GM19351 (cell line): ENCODE data around the gene LRP6.

Experiments
- ATAC-seq: cut with Tn5 transposase; IDR thresholded peaks from one replicate; pipeline ENCODE4 v1.9.1; 2021; ENCODE audit warnings: mild to moderate bottlenecking, moderate library complexity; ENCODE audit not compliant: unreplicated experiment

LRP6 gene

DNA sequence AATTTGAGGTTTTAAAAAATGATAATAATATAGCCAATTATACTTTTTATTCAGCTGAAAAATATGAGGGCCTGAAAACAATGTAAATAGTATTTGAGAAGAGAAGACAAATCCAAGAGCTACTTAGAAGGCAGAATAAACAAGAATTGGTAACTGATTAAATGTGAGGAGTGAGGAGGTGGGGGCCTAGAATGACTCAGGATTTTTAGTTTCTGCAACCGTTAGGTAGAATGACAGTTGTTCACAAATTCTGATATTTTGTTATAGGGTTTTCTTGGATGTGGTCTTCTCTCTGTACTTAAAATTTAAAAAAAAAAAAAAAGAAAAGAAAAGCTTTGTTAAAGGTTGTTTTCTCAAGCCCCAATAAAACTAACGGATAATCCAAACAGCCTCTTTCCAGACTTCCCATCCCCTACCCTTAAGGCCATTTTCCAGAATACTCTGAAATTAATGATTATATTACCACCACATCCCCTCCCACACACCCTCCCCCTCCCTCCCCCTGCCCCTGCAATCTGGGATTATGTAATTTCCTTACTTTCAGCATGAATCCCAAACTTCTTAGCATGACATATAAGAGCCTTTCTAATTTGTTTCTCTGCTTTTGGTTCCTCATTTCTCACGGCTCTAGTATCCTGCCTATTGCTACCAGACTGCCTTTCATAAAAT, 50.4 kb downstream of the LRP6 start:
- no peak for ATAC-seq

DNA sequence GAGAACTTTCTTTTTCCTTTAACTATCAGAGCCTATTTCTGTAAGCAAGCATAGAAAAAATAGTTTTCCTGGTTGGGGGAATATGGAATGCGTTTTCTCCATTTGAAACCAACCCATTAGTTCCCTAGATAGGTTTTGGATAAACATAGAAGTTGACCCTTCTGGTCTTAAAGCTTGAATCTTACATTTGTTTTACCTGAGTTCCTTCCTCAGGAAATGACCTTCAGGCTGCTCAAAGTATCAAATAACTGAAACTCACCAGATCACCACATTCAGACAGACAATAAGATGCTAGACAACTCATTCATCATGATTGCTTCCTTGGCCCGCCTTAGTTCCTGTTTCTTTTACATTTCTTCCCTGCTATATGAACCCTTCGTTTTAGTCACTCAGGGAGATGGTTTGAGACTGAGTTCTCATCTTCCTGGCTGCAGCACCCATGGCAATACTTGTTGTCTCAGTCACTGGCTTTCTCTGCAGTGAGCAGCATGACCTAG, 52.2 kb downstream of the LRP6 start:
- no peak for ATAC-seq

DNA sequence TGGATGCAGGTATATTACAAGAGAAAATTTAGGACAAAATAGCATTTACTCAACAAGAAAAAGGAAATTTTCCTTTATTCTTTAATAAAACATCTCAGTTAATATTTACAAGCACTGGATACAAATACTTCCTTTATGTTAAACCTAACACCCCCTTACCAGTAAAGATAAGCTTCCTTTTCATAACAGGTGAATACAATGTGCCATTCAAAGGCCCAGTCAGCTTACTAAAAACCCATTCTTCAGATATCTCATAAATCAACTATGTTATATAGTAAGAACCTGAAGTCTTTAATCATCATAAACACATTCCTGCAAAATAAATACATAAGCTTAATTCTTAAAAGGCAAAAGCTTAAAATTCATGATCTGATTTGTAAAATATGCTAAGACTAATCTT, 52.6 kb downstream of the LRP6 start:
- no peak for ATAC-seq

DNA sequence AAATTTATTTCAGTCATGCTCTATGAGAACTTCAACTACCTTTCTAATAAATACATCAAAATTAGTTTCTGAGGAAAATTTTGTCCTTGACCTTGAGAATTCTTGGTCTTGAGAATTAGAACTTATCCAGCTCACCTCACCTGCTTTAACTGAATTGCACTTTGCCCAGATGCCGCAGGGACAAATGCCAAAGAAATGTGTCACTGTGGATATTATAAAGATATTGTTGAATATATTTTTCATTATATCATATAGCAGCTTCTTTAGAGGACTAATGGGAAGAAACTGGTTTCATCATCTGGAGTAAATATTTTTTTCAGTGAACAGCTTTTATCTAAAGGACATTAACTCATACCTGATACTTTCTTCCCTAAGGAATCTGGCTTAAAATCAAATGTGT, 54.1 kb downstream of the LRP6 start:
- no peak for ATAC-seq

DNA sequence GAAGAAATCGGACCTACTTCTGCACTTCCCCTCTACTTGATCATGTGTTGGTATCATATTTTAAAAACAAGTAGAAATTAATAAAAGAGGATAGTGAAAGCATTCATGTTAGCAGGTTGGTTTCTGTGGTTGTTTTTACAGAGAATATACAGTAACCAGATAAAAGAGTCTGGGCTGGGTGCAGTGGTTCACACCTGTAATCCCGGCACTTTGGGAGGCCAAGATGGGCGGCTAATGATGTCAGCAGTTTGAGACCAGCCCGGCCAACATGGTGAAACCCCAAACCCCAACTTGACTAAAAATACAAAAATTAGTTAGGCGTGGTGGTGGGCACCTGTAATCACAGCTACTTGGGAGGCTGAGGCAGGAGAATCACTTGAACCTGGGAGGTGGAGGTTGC, 55.9 kb downstream of the LRP6 start:
- no peak for ATAC-seq

DNA sequence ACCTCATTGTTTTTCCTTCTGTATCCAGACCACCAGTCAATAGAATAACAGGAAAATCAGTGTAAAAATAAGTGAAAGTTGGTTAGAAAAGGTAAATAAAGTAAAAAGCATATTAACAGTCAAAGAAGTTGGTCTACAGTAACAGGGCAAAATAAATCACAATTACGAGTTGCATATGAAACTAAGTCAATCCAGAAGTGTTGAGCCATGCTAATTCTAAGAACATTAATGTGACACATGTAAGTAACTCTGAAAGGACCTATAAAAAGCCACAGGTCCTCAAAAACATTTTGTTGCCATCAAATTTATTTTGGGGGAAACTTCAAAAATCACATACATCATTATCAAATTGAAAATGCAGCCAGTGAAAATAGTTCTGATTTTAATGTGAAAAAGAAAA, 56.4 kb downstream of the LRP6 start:
- ATAC-seq = no peak

DNA sequence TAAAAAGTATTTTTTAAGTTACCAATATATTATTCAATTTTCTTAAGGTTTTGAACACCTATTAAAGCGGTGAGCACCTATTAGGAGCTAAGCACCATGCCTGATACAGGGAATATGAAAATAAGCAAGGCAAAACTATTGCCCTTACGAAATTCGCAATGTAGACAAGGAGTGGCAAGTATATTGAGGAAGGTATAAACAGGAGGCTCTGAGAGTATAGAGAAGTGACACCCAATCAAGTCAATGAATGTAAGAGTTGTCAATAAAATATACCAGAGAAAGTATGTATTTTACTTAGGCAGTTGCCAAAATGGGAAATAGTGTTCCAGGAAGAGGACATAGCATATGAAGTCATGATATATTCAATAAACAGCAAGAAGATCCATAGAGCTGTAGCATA, 57.2 kb downstream of the LRP6 start:
- no peak for ATAC-seq

DNA sequence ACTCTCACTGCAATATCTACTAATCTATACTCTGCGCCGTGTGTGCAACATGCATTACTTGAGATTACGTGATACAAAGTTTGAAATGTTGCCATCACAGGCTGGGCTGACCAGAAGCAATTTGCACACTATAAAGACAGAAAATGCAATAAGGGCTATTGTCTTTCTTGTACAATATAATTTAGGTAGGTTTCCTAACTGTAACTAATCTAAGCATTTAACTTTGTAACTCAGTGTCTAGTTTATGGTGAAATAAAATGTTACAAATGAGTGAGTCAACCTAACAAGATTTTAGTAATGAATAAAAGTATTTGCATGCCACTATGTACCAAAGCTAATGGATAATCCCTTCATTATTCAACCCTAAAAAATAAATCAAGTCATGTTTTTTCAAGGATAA, 57.8 kb downstream of the LRP6 start:
- no peak for ATAC-seq

DNA sequence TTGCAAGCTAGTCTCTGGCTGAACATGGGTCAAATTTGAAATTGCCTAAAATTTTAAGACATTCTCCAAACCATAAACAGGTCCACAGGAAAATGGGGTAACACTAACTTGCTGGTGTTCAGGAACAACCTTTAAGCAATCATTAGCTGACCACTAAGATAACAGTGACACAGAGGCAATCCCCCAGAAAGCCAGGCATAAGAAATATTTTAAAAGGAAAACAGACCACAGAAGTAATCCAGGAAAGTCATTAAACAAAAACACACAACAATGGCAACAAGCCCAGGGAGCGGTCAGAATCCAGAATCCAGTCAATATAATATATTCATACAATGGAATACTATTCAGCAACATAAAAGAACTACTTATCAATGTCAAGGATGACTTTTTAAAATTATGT, 59.1 kb downstream of the LRP6 start:
- no peak for ATAC-seq

DNA sequence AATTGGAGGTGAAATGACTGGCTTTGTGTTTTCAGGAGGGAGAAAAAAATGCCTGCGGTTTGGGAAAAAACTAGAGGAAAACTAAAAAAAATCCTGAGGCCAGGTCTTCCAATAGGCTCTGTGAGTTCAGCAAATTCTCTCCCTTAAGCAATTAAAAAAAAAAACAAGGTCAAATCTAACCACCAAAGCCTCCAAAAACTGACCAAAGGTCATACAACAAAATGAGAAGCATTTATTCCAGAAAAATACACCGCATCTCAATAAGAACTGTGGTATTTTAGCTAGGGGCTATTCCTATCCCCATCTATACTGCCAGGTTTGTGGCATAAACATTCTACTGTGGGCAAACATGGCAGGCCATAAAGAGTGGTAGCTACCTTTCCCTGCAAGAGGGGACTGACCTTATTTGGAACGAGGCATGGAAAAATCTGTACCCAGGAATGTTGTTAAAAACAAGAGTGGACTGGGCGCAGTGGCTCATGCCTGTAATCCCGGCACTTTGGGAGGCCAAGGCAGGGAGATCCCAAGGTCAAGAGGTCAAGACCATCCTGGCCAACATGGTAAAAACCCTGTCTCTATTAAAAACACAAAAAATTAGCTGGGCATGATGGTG, 60.0 kb downstream of the LRP6 start:
- no peak for ATAC-seq

DNA sequence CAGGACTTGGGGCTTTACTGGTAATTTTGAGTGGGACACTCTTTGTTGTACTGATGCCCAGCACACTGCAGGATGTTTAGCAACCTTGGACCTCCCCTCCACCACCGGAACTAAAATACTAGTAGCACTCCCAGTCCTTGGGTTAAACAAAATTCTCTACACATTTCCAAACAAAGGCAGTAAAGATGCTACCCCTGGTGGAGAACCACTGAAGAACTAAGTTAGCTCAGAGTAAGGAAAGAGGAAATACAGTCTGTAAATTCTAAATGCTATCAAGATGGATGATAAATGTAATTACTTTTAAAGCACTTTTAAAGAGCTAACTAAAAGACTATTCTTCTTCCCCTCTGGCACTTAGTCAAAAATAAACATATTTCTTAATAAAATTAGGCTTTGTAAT, 64.1 kb downstream of the LRP6 start:
- no peak for ATAC-seq

DNA sequence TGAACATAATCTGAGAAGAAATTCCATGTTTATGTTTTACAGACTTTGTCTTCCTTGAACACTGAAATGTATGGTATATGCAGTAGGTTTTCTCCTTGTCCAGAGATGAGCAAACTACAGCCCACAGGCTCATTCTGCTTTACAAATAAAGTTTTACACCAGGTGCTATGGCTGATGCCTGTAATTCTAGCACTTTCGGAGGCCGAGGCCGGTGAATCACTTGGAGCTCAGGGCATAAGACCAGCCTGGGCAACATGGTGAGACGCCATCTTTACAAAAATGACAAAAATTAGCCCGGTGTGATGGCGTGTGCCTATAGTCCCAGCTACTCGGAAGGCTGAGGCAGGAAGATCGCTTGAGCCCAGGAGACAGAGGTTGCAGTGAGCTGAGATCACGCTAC, 64.7 kb downstream of the LRP6 start:
- ATAC-seq = no peak

DNA sequence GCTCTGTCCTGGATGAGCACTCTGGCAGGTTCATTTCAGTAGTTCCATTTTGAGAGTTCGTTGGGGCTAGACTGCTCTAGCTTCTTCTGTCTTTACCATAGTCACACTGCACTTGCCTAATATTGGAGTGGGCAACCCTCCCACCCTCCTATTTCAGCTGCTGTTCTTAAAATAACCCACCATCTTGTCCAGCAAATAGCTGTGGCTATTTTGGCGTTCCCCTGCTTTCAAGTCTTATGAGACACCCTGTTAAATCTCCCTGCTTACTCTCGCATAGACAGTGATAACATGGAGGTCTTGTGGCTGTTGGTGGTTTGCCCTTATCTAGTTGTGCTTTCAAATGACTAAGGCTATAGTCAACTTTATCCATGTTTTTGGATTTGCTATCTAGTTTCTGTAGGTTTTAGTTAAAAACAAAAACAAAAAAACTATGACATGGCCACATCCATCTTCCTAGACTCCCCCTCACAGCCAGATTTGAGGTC, 65.5 kb downstream of the LRP6 start:
- ATAC-seq = no peak

DNA sequence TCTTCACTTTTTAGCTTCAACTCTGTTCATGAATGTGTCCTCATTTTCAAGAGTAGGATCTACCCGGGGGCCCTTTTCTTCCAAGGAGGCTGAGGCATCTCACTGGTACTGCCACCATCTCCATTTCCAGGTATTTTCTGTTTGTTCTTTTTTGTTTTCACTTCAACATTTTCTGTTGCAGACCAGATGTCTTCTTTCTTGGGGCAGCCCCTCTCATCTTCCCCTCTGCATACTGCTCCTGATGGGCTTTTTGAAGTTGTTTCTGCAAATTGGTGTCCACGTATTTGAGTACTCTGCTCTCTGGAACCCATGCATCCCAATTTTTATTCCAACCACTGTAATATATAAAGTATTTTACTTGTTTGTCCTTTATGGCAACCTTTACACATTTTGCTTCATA, 66.5 kb downstream of the LRP6 start:
- ATAC-seq = no peak

DNA sequence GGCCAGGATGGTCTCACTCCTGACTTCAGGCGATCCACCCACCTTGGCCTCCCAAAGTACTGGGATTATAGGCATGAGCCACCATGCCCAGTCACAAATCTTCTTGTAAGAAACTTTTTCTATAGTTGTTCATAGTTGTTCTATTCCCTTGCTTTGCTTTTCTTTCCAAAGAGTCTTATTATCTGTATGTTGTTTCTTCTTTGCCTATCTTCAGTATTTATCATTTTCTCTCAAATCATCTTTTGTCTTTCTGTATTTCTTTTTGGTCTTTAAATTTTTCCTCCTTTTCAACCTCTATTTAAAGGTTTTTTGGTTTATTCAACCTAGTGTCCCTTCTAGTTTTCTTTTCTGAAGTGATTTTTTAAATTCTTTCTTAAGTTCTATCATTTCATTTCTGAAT, 68.7 kb downstream of the LRP6 start:
- ATAC-seq = no peak

DNA sequence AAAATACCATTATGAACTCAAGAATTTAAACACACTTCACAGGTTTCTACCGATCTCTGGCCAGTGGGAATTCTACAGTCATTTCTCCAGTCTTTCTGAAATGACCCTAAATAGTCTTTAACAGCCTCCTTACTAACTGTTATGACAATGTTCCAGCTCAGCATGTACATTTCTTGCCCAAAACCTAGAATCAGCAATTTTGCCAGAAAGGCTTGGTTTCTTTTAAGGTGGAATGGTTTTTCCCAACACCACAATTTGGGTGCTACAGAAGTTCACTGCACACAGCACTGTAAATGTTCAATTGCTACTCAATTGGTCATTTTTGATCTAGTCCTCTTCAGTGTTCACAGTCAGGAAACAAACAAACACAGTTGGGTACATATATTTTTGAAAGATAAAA, 69.7 kb downstream of the LRP6 start:
- ATAC-seq = no peak

DNA sequence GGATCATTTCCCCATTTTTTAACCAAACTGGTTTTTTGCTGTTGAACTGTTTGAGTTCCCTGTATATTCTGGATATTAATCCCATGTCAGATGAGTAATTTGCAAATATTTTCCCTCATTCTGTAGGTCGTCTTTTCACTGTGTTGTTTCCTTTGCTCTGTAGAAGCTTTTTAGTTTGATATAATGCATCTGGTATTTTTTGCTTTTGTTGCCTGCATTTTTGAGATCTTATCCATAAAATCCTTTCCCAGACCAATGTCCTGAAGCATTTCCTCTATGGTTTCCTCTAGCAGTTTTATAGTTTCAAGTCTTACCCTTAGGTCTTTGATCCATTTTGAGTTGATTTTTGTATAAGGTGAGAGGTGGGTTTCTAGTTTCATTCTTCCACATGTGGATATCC, 71.3 kb downstream of the LRP6 start:
- no peak for ATAC-seq

DNA sequence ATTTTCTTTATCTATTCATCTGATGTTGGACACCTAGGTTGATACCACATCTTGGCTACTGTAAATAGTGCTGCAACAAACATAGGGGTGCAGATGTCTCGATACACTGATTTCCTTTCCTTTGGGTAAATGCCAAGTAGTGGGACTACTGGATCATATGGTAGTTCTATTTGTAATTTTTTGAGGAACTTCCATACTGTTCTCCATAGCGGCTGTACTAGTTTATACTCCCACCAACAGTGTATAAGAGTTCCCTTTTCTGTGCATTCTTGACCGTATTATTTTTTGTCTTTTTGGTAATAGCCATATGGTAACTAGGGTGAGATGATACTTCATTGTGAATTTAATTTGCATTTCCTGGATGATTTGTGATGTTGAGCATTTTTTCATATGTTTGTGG, 71.8 kb downstream of the LRP6 start:
- ATAC-seq = no peak

DNA sequence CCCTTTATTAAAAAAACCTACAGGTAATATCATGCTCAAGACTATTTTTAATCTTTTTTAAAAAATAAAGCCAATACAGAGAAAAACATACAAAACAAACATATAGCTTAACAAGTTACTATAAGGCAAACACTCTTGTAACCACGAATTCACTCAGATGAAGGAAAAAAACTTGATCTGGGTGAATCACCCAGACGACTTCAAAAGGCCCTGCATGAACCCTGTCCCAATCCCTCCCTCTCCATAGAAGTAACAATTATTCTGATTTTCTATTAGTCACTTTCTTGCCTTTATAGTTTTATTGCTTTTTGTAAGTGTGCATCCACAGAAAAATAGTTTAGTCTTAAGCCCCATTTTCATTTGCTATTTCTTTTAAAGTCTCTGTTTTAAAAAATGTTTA, 72.6 kb downstream of the LRP6 start:
- no peak for ATAC-seq

DNA sequence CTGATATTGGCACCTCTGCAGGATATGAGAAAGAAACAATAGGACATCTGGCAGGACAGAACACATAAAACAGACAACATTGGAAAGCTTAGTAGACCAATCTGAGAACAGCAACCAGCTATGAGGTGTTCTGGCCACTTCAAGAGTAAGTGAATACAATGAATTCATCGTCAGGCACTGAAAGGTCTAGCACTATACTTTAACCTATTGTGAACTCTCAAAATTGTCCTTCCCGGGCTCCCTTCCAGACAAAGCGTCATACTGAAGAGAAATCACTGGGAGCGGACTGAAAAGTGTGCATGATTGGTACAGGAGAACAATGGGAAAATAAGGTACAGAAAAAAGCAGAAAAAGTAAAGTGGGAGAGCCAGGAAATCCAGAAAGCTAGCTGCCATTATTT, 75.8 kb downstream of the LRP6 start:
- no peak for ATAC-seq

DNA sequence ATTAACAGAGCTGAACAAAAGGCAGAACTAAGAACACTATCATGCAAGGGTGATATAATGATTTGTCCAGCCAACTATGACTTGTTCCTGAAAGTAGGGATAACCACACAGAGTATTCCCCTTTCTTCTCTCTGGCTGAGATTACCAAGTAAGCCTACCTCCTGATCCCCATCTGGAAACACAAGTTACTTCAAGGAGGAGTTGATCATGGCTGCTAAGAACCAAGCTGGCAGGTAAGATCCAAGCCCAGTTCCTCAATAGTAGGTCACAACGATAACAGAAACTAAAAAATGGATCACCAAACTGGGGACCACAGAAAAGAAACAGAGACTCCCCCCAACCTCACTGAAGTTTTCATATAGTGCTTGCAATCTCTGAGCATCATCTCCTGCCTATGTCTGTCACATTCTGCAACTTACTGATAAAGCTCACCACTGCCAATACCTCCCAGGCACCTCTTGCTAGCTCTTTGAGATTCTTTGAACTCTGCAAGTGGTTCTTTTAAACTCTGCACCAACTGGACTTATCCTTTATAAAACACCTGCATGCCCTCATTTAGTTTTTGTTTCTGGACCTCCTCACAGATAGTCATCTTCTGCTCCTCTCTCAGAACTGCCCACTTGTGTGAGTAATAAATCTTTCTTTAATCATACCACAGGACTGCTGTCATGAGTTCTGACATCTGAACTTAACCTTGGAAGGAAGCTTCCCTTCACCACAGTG, 76.6 kb downstream of the LRP6 start:
- ATAC-seq = no peak

DNA sequence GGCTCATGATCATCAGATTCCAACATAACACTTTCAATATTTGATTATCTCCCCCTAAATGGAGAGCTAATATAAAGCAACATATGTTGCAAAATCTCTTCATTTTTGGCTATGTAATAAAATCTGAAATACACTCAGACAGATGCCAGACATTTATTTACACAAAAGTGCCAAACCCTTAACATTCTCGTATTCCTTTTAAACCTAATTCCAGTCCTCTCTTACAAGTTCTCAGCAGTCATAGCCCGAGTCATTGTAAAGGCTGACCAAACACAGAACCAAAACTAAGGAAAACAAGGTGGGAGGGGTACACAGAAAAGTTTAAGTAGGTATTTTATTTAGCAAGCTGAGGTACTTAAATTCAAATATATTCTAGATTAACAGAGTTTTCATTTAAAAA, 81.4 kb downstream of the LRP6 start:
- ATAC-seq = no peak
